Neural cell (in vitro differentiated cells): ENCODE results near the gene BIK.
"Not testable (repeated sequence)": the region's sequence is repeated elsewhere in the genome, so short reads cannot be mapped to it uniquely, and the experiment has no call there.

Experiments used
- EP300 ChIP-seq: fragments of 450-650 bp; conservative IDR thresholded peaks from 2 replicates; pipeline ENCODE4 v1.6.1; 2014; ENCODE audit warnings: antibody characterized with exemption, mild to moderate bottlenecking, moderate library complexity; ENCODE audit not compliant: poor library complexity, severe bottlenecking
- EZH2 ChIP-seq: fragments of 200-600, 300-800 bp; shearing (Covaris generic), sonication (generic); IDR thresholded peaks from 2 replicates; pipeline ENCODE4 v1.6.1; 2014; ENCODE audit warnings: antibody characterized with exemption, low read length, borderline replicate concordance, mild to moderate bottlenecking; ENCODE audit not compliant: insufficient read depth, poor library complexity, severe bottlenecking
- POLR2AphosphoS5 ChIP-seq: IDR thresholded peaks from 2 replicates; pipeline ENCODE4 v1.6.1; 2012
- RAD21 ChIP-seq: fragments of 450-650 bp; conservative IDR thresholded peaks from 2 replicates; pipeline ENCODE4 v1.6.1; 2014; ENCODE audit warnings: antibody characterized with exemption, mild to moderate bottlenecking, moderate library complexity
- SMC3 ChIP-seq: fragments of 450-650 bp; conservative IDR thresholded peaks from 2 replicates; pipeline ENCODE4 v1.6.1; 2014; ENCODE audit warnings: antibody characterized with exemption, mild to moderate bottlenecking, moderate library complexity; ENCODE audit not compliant: poor library complexity
- TAF1 ChIP-seq: IDR thresholded peaks from 2 replicates; pipeline ENCODE4 v1.6.1; 2012; ENCODE audit warnings: low read depth
- TF ChIP-seq, protein P1 (sequence below): fragments of 450-650 bp; IDR thresholded peaks from 2 replicates; pipeline ENCODE4 v1.5.1; 2014; ENCODE audit warnings: antibody characterized with exemption, mild to moderate bottlenecking, moderate library complexity; ENCODE audit not compliant: poor library complexity, severe bottlenecking
- TF ChIP-seq, protein P2 (sequence below): IDR thresholded peaks from 2 replicates; pipeline ENCODE4 v1.6.1; 2012; ENCODE audit warnings: borderline replicate concordance

DNA sequence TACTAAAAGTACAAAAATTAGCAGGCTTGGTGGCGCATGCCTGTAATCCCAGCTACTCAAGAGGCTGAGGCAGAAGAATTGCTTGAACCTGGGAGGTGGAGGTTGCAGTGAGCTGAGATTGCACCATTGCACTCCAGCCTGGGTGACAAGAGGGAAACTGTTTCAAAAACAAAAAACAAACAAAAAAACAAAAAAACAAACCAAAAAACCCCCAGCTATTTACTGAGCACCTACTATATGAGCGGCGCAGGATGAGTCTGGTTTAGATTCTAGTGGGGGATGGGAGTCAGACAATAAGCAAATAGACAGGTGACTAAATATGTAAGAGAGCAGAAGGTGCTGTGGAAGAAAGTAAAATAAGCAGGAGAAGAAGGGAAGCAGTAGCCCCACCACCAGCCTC lies 5.6 kb upstream of the BIK start:
- TF ChIP-seq POLR2AphosphoS5, EP300, TAF1, EZH2, RAD21, SMC3: not testable (repeated sequence)
- TF ChIP-seq, protein P1, sequence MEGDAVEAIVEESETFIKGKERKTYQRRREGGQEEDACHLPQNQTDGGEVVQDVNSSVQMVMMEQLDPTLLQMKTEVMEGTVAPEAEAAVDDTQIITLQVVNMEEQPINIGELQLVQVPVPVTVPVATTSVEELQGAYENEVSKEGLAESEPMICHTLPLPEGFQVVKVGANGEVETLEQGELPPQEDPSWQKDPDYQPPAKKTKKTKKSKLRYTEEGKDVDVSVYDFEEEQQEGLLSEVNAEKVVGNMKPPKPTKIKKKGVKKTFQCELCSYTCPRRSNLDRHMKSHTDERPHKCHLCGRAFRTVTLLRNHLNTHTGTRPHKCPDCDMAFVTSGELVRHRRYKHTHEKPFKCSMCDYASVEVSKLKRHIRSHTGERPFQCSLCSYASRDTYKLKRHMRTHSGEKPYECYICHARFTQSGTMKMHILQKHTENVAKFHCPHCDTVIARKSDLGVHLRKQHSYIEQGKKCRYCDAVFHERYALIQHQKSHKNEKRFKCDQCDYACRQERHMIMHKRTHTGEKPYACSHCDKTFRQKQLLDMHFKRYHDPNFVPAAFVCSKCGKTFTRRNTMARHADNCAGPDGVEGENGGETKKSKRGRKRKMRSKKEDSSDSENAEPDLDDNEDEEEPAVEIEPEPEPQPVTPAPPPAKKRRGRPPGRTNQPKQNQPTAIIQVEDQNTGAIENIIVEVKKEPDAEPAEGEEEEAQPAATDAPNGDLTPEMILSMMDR: not testable (repeated sequence)
- TF ChIP-seq, protein P2, sequence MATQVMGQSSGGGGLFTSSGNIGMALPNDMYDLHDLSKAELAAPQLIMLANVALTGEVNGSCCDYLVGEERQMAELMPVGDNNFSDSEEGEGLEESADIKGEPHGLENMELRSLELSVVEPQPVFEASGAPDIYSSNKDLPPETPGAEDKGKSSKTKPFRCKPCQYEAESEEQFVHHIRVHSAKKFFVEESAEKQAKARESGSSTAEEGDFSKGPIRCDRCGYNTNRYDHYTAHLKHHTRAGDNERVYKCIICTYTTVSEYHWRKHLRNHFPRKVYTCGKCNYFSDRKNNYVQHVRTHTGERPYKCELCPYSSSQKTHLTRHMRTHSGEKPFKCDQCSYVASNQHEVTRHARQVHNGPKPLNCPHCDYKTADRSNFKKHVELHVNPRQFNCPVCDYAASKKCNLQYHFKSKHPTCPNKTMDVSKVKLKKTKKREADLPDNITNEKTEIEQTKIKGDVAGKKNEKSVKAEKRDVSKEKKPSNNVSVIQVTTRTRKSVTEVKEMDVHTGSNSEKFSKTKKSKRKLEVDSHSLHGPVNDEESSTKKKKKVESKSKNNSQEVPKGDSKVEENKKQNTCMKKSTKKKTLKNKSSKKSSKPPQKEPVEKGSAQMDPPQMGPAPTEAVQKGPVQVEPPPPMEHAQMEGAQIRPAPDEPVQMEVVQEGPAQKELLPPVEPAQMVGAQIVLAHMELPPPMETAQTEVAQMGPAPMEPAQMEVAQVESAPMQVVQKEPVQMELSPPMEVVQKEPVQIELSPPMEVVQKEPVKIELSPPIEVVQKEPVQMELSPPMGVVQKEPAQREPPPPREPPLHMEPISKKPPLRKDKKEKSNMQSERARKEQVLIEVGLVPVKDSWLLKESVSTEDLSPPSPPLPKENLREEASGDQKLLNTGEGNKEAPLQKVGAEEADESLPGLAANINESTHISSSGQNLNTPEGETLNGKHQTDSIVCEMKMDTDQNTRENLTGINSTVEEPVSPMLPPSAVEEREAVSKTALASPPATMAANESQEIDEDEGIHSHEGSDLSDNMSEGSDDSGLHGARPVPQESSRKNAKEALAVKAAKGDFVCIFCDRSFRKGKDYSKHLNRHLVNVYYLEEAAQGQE: not testable (repeated sequence)
